NCI-H345 (cell line): ENCODE results near the gene BMP7.

Experiments
- DNase-seq: peaks from one replicate; lab custom pipeline; 2025; lab: John Stamatoyannopoulos, UW

Gene BMP7

GRCh38 chr20:57189713-57190112, 76.7 kb downstream of the BMP7 start:
- DNase-seq = no peak

- DNase-seq = no peak
These were observed 77.8 kb downstream of the BMP7 start for GRCh38 chr20:57188576-57189079.

DNA sequence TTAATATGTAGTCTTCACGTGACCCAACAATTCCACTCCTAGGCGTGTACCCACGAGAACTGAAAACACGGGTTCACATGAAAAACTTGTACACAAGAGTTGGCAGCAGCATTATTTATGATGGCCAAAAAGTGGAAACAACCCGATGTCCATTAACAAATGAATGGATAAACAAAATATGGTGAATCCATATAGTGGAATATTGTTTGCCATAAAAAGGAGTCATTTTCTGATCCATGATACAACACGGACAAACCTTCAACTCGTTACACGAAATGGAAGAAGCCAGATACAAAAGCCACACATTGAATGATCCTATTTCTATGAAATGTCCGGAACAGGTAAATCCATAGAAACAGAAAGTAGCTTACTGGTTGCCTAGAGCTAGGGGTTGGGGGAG, 78.4 kb downstream of the BMP7 start:
- no peak for DNase-seq

DNA sequence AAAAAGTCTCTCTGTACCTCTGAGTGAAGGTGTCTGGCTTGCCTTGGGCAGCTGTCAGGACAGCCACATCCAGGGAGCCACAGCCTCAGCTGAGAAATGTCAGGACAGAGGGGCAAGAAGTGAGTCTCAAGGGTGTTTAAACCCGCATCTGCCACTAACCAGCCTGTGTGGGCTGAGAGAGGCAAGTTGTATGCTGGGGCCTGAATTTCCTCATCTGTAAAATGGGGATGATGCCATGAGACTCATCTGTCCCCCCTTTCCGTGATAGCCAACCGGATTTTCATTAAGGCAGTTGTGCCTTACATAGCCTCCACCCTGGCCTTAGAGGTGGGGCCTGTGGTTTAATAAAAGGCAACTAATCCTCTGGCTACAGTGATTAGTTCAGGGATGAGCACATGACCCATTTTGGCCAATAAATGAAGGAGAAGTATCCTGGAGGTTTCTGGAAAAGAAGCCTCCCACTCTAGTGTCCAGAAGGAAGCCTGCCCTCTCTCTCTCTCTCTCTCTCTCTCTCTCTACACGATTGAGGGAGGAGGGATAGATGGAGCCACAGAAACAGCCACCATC, 79.3 kb downstream of the BMP7 start:
- no peak for DNase-seq

DNA sequence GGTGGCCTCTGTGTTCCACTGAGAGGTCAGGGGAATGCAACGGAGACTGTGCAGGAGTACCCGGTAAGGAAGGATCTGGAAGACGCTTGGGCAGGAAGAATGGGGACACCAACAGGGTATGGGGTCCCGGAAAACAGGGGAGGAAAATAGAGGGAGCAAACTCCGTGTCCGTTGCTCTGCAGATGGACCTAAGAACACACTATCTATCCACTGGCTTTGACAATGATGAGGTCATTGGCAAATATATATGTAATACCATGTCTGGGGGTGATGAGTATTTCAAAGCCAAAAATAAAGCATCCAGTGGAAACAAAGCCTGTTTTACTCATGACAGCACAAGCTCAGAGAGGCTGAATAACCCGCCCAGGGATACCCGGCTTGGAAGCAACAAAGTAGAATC, 80.2 kb downstream of the BMP7 start:
- DNase-seq = no peak

DNA sequence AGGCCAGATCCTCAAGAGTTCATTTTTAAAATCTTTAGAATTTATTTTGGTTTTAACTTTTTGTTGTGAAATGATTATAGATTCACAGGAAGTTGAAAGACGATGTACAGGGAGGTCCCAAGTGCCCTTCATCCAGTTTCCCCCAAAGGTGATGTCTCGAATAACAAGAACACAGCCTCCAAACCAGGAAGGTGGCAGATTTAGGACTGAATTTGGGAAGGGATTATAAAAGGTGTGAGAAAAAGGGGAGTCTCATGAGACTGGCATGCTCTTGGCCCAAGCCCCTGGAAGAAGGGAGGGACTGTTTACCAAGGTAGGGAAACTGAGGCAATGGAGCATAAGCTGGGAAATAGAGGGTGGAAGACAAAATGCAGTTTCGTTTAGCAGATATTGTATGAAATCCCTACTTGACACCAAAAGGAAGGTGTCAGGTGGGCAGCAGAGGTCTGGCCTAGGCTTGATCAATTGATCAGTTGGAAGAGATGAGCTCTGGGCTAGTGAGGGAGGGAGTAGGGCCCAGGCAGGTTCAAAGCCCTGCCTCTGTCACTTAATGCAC, 81.2 kb downstream of the BMP7 start:
- DNase-seq = no peak

DNA sequence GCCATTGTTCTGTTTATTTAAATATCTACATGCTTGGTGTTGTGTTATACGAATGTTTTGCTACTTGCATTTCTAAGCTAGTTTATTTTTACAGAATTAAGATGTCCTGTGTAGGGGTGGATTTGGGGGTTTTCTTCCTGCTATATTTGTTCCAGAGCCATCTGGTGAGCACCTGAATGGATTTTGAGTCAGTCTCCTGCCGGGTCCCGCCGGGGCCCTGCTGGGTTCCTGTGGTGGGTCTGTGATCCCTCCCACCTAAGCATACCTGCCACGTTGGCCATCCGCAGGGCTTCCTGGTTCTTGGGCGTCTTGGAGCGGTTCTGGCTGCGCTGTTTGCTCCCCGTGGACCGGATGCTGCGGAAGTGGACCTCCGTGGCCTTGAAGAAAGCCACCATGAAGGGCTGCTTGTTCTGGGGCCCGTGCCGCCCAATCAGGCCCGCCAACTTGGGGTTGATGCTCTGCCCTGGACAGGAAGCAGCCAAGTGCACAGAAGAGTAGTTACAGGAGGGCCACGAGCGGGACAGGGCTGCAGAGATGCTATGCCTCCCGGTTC, 82.9 kb downstream of the BMP7 start:
- no peak for DNase-seq

GRCh38 chr20:57181639-57182038, 84.8 kb downstream of the BMP7 start:
- no peak for DNase-seq

DNA sequence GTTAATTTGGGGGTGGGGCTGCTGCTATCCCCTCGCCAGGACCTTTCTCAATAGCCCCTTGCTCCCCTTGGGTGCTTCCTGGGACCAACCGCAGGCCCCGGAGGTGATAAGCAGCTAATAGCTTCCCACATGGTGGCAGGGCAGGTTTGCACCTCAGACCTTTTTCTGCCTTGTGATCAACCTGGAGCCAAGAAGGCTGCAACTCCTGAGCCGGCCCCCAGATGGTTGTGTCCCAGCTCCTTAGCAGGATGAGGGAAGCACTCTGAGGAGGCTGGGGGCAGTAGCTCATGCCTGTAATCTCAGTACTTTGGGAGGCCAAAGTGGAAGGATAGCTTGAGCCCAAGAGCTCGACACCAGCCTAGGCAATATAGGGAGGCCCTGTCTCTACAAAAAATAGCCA, 85.5 kb downstream of the BMP7 start:
- no peak for DNase-seq

DNA sequence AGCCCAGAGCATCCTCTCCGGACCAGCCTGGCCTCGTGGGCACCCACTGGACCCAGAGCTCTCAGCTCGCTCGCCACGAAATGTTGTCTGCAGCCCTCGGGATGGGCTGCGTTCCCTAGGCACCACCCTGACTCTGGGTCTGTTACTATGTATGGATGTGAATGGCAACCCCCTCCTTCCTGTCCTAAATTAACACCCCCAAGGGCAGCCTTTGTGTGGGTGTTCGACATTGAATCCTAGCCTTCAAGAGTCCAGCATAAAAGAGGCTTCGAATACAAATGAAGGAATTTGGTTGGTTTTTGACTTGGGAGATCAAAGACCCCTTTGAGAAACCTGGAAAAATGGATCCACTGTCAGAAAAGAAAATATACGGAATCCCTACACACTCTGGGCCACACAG, 86.1 kb downstream of the BMP7 start:
- no peak for DNase-seq

- DNase-seq = no peak
These were observed 87.2 kb downstream of the BMP7 start for GRCh38 chr20:57179265-57179664.

GRCh38 chr20:57178582-57179111, 87.8 kb downstream of the BMP7 start:
- no peak for DNase-seq

DNA sequence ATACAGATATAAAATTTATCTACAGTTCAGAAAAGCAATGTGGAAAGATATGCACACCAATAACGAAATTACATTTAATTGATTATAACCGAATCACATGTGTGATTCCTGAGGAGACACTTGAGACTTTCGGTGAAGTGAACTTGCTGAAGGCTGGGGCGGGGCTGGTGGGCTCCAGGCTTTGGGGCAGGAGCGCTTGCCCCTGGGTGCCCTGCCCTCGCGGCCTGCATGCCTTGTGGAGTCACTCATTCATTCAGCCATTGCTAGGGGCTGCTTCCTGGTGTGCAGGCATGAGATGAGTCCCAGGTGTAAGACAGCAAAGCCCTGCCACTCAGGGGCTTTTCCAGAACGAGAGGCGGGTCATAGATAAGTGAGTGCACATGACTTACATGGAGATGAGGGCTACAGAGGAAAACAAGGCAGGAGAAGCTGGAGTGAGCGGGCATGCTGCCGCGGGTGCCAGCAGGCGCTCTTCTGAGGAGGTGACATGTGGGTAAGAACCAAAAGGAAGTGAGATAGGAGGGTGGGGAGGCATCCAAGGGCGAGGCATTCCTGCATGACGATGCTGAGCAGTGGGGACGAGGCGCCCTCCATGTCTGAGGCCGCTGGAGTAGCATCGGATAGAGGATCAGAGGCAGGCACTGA, 88.7 kb downstream of the BMP7 start:
- no peak for DNase-seq

DNA sequence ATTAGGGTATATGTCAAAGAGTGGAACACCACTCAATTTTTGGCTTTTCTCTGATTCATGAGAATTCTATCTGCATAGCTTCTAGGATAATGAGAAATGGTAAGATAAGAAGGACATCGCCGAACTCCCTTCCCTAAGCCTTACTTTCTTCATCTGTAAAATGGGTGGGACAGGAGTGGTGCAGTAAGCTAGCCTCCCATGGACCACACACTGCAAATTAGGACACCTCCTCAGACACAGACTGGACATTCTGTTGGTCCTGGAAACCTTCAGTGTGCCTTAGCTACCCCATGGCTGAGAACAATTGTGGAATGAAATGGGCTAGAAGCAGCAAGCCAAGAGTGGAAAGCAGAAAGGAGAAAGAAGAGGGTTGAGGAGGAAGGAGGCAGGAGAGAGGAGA, 89.6 kb downstream of the BMP7 start:
- no peak for DNase-seq

DNA sequence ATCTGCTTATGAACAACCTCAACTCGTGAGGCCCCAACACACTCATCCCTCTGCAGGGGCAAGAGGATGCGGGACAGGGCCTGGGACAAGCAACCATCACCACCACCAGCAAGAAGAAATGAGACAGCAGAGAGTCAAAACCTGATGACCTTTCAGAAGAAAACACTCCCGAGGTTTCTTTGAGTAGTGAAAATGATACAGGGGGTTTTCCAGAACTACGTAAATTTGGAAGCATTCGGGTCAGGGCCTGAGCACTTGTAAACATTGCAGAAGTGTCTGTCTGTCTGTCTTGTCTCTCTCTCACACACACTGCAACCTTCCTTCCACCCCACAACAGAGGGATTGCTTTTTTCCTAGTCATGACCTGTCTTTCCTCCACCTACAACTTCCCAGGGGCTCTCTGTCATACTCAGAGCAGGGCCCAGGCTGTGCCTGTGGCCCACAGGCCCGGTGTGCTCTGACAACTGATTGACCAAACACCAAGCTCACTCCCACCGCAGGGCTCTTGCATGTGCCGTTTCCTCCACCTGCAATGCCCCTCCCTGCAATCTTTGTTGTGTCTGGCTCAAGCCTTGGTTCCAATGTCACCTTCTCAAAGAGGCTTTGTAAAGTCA, 90.9 kb downstream of the BMP7 start:
- DNase-seq = no peak

- no peak for DNase-seq
These were observed 91.7 kb downstream of the BMP7 start for GRCh38 chr20:57174737-57175136.

DNA sequence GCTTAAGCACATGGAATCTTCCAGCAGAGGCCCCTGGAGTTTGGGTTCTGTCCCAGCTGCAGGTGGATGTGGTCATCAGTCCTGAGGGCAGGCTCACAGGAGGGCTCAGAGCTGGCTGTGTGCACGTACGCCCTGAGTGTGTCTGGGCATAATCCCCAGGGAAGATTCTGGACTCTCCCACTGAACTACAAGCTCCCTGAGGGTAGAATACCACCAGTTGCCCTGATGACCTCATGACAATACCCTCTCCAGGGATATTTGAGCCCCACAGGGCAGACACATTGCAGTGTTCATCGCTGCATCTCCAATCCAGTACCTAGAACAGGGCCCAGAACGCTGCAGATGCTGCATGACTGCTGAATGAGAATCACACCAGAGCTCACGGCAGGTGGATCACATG, 92.5 kb downstream of the BMP7 start:
- no peak for DNase-seq

- no peak for DNase-seq
These were observed 93.4 kb downstream of the BMP7 start for GRCh38 chr20:57173041-57173440.

- DNase-seq = no peak
These were observed 96.1 kb downstream of the BMP7 start for GRCh38 chr20:57170343-57170742.

DNA sequence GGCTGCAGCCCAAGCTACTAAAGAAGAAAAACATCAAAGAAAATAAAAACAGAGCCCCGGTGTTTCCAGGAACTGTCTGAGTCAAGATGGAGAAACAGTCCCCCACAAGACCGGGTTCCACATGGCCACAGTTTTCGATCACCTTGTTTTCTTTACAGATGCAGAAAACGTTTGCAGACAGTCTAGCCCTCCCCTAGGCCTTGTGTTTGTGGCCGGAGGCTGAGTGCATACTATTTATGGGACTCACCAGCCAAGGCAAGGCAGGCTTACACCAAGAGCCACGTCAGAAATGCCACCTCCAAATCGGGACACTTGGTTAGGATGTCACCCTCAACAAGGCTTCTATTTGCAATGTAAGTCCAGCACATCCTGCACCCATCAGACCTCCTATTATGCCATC, 97.3 kb downstream of the BMP7 start:
- no peak for DNase-seq

- no peak for DNase-seq
These were observed 98.3 kb downstream of the BMP7 start for GRCh38 chr20:57167971-57168701.

DNA sequence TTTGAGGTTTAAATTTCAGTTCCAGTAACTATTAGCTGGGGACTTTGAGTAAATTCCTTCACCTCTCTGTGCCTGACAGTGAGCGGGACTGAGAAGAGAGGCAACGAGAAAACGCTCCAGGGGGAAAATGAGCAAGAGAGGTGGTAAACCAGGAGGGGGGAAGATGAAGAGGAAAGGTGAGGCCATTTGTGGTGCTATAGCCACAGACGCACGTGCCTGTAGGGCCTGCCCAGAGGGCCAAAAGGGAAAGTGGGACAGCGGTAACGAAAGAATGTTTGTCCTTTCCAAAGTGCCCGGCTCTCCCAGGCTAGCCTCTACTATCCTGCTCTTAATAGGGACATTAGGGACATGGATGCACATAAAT, 99.2 kb downstream of the BMP7 start:
- no peak for DNase-seq
